Measurements from ENCODE around the gene NR5A2.

The NR5A2 gene

DNA sequence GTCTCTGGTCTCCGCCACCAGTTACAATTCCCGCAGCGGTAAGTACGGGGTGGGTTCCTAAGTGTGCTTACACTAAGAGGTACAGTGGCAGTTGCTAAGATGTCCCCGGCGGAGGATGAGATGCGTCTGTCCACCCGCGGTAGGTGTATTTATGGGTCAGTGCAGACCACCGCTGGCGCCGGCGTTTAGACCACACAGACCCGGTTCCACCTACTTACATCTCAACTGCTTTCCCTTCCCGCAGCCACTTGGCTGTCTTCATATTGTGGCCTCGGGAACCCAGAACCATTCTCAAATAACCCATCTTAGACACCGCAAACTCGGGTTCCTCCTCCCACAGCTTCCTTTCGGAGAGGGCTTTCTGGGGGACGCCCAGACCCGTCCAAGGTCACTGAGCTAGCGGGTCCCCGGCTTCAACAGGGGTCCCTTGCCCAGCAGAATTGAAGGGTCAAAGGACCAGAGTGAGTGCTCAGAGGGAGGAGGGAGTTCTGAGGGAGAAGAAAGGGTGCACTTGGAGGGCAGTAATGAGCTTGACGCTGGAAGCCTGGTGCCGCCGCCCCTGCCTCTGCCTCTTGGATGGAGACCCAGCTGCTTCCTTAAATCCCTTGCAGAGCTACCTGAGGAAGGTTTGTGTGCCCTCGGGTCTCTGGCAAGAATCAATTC is 8.6 kb downstream of the NR5A2 start:
- Histone ChIP-seq H3K36me3 (no peaks in the 10 kb centered on the region), H3K9me3 (no peaks in the 10 kb centered on the region), H3K4me3 (no peak overlapping the region), H3K27me3 (peaks cover 0 to 91% of the 10 kb centered on the region in 2 donors), H3K4me1 (peaks cover 0 to 47% (median 36%) of the 10 kb centered on the region in 4 donors), H3K27ac (no peak overlapping the region)
- TF ChIP-seq CTCF (IDR thresholded peaks at IDR 0.05) = no peak
- intact Hi-C loops (cut with DNase I; ENCODE audit: low total_unique reads) = no loop called here
- DNase-seq = no peak

- no peak overlapping the region for H3K4me3 ChIP-seq
- no peaks in the 10 kb centered on the region for H3K9me3 ChIP-seq
- no peaks in the 10 kb centered on the region for H3K36me3 ChIP-seq
- intact Hi-C loops (cut with DNase I; ENCODE audit: low total_unique reads) = no loop called here
- no peak overlapping the region for H3K27ac ChIP-seq
- peaks cover 0 to 53% (median 36%) of the 10 kb centered on the region in 4 donors for H3K4me1 ChIP-seq
- DNase-seq = no peak
- no peak for TF ChIP-seq CTCF (IDR thresholded peaks at IDR 0.05)
- peaks cover 0 to 93% of the 10 kb centered on the region in 2 donors for H3K27me3 ChIP-seq
Observed at GRCh38 chr1:200036619-200037270, 9.2 kb downstream of the NR5A2 start.

DNA sequence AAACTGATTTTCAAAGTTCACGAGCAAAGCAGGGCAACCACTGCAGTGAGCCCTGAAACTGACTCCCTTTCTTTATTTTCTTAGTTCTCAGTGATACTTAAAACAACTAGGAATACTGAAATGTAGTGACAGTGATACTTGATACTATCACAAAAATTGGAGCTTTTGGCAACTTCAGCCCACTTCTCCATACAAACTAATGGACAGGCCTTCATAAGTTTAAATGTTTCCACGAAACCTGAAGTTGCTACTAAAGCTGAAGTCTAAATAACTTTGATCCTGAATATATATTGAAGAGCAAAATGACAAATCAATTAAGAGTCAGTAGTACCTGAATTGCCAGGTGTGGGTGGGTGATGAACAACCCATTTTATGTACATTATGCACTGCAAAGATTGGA is 10.0 kb downstream of the NR5A2 start:
- peaks cover 0 to 60% (median 41%) of the 10 kb centered on the region in 4 donors for H3K4me1 ChIP-seq

DNA sequence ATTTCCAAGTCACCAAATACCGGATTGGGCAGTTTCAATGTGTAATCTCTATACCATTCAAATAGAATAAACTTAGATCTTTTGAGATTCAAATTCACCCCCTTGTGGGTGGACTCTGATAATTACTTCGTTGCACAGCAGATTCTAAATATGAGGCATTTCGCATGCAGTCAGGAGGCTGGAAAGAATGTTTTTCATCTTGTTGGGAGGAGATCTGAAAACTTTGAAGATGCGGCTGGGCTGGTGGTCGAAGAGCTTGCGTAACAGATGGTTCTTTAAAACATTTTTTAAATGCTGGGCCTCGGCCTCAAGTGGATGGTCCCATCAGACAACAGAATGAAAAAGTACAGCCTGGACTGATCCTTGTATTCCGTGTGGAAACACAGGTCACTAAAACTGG is 10.4 kb downstream of the NR5A2 start:
- Histone ChIP-seq H3K4me1 (peaks cover 0 to 64% (median 44%) of the 10 kb centered on the region in 4 donors), H3K36me3 (no peaks in the 10 kb centered on the region), H3K4me3 (no peak overlapping the region), H3K27me3 (peaks cover 0 to 96% of the 10 kb centered on the region in 2 donors), H3K9me3 (no peaks in the 10 kb centered on the region), H3K27ac (no peak overlapping the region)
- no peak for DNase-seq
- no peak for TF ChIP-seq CTCF (IDR thresholded peaks at IDR 0.05)
- intact Hi-C loops (cut with DNase I; ENCODE audit: low total_unique reads) = no loop called here

More for the DNA sequence above, 10.0 kb downstream of the NR5A2 start:
- H3K27ac ChIP-seq = no peak overlapping the region
- no peaks in the 10 kb centered on the region for H3K9me3 ChIP-seq
- H3K36me3 ChIP-seq = no peaks in the 10 kb centered on the region
- intact Hi-C loops (cut with DNase I; ENCODE audit: low total_unique reads) = no loop called here
- DNase-seq = no peak
- H3K4me3 ChIP-seq = no peak overlapping the region
- TF ChIP-seq CTCF (IDR thresholded peaks at IDR 0.05) = no peak
- peaks cover 0 to 95% of the 10 kb centered on the region in 2 donors for H3K27me3 ChIP-seq

DNA sequence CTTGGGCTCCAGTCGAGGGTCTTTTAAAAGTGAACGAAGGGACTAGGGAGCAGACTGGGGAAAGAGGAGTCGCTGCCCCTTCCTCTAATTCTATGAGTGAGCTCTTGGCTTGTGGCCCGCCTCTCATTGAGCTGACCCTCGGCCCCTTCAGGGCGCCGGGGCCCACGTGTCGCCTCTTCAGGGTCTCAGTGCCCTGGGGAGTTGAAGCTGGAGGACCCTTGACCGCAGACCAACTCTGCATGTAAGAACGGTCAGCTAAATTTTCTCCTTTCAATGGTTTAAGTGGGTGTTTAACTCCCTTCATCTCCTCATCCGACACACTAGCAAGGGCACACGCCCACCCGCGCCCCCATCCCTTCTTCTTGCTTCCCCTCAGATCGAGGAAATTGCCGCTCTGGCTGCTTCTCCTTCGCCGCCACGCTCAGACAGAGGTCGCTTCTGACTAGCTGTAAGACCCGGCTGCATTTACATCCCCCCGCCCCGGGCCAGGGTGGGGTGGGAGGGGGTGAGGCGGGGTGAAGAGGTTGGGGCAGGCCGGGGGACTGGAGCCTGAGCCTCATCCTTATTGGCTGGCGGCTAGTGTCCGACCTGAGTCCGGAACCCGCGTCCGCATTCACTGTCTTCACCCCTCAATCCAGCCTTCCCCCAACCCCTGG is 10.9 kb downstream of the NR5A2 start:
- no peak for TF ChIP-seq CTCF (IDR thresholded peaks at IDR 0.05)
- intact Hi-C loops (cut with DNase I; ENCODE audit: low total_unique reads) = no loop called here
- no peaks in the 10 kb centered on the region for H3K36me3 ChIP-seq
- H3K4me3 ChIP-seq = peak overlapping the region; percentile 40 to 50
- no peaks in the 10 kb centered on the region for H3K9me3 ChIP-seq
- no peak for DNase-seq
- H3K27me3 ChIP-seq = peaks cover 0 to 97% of the 10 kb centered on the region in 2 donors
- peaks cover 0 to 69% (median 46%) of the 10 kb centered on the region in 4 donors for H3K4me1 ChIP-seq
- no peak overlapping the region for H3K27ac ChIP-seq

Data from tibial artery (tissue), 4 donors.